ENCODE data around the gene ELOB.

The ELOB gene

GRCh38 chr16:2779978-2780898, 3.2 kb upstream of the ELOB start:
- DNase-seq, result no peak

- no peak for DNase-seq
Observed at GRCh38 chr16:2779151-2779920, 2.3 kb upstream of the ELOB start.

GRCh38 chr16:2778630-2778958, 1.5 kb upstream of the ELOB start:
- DNase-seq, result no peak

- peak in 1 of 2 experiments; percentile 24 for DNase-seq
Observed at GRCh38 chr16:2777903-2778629, 986 bp upstream of the ELOB start.

DNA sequence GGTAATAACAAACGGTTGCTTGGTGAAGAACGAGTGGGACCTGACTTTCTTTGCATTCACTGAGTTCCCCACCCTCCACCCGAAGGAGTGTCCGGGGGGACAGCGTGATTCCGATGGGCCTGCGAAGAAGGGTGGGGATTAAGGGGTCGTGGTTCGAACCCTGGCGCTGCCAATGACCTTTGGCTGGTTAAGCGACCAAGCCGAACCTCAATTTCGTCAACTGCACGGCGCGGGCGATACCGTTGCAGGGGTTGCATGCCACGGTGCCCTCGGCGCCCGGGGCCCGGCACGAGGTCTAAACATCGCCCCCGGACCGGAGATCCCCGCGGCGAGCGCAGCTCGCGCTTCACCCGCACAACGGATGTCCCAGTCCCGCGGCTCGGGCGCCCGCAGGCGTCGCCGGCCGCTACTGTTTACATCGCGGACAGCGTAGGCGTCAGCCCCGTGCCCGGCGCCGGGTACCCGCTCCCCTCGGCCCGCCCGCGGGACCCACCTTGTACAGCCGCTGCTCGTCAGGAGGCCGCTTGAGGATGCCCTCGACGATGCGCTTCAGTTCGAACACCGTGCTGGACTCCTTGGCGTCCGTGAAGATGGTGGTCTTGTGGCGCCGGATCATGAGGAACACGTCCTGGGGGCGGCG, 460 bp downstream of the ELOB start:
- no peak for DNase-seq

DNA sequence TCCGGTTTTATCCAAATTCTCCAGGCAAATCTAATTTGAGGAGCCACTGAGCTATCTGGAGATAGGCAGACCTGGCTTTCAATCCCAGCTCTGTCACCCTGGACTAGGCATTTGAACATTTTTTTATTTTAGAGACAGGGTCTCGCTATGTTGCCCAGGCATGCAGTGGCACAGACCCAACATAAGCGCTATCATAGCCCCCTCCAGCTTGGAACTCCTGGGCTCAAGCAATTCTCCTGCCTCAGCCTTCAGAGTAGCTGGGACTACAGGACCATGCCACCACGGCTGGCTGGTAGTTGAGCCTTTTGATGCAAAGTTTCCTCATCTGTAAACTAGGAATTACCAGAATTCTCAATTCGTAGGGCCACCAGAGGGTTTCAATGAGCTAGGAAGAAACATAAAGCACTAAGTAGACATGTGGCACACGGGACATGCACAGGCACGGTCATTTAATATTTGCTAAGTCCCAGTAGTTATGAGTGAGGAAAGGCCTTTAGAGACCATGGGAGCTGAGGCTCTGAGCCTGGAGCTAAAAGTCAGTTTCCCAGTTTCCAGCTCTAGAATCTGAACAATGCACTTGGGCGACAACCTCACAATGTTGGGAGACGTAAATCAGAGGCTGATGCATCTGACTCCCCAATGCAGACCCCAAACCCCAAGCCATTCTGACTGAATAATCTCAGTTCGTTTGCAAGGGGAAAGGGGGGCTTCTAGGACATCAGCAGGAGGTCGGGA, 1.1 kb downstream of the ELOB start:
- no peak for DNase-seq

- no peak for DNase-seq
Observed at GRCh38 chr16:2775131-2775716, 1.9 kb downstream of the ELOB start.

GRCh38 chr16:2774161-2774891, 2.8 kb downstream of the ELOB start:
- DNase-seq, result no peak

GRCh38 chr16:2773188-2773968, 3.7 kb downstream of the ELOB start:
- DNase-seq, result no peak

GRCh38 chr16:2771496-2772402, 5.3 kb downstream of the ELOB start:
- DNase-seq, result no peak

GRCh38 chr16:2770057-2770951, 6.8 kb downstream of the ELOB start:
- no peak for DNase-seq

GRCh38 chr16:2769675-2770056, 7.4 kb downstream of the ELOB start:
- DNase-seq, result no peak

DNA sequence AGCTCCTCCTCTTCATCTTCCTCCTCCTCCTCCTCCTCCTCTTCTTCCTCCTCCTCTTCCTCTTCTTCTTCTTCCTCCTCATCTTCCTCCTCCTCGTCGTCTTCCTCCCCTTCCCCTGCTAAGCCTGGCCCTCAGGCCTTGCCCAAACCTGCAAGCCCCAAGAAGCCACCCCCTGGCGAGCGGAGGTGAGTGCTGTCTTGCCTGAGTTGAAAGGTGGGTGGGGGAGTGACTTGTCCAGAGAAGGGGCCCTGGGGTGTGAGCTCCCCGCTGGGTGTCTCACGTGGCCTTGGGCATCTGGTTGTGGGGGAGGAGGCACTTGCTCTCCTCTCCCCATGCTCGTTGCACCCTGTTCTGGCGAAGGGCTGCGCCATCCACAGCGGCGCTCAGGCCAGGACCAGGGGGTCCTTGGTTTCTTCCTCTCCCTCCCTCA, 8.0 kb downstream of the ELOB start:
- no peak for DNase-seq

DNA sequence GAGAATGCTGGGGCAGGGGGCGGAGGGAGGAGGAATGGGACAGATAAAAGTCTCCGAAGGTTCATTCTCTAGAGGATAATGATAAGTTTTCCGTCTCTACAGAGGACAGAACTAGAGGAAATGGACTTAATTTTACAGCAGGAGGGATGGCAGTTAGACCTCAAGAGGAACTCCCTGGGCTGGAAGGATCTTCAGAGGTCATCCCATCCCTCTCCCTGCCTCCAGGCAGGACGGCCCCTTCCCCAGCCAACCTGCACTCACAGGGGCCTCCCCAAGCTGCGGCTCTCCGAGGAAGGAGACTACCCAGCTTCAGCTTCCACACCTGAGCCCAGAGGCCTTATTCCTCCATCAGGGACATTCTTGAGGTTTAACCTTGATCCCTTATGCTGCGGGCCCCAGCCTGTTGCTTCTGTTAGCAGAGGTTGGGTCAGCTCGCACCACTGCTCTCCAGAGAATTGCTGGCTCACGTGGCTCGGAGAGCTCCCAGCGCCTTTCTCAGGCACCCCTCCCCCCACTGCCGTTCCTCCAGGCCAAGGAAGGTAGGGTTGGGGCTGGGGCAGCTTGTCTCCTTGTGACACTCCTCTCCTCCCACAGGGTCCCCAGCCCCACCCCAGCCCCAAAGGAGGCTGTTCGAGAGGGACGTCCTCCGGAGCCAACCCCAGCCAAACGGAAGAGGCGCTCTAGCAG, 8.5 kb downstream of the ELOB start:
- DNase-seq, result no peak

- DNase-seq, result no peak
Observed at GRCh38 chr16:2767891-2768290, 9.2 kb downstream of the ELOB start.

GRCh38 chr16:2767140-2767731, 9.8 kb downstream of the ELOB start:
- no peak for DNase-seq

All from NCI-H187 (cell line).